Mesothelial cell of epicardium (in vitro differentiated cells): Measurements from ENCODE around the gene LEMD2. TPM values are rescaled to one million over a fixed set of nuclear protein-coding genes. Genes with fewer than 3 reads are reported as not detected.

Experiments used
- DNase-seq, 2 experiments: peaks; one replicate each; pipeline ENCODE4 v3.0.0; 2021; ENCODE audit warnings: low spot score in 2 of 2; ENCODE audit not compliant: unreplicated experiment in 2 of 2
- H3K27ac Mint-ChIP-seq: 2 replicates; pipeline ENCODE4 v1.8.0; 2021; ENCODE audit warnings: mixed read lengths
- H3K27me3 Mint-ChIP-seq: 2 replicates; pipeline ENCODE4 v1.8.0; 2021; ENCODE audit warnings: low read depth, mixed read lengths
- H3K36me3 Mint-ChIP-seq: 2 replicates; pipeline ENCODE4 v1.8.0; 2021; ENCODE audit warnings: mixed read lengths
- H3K4me1 Mint-ChIP-seq: 2 replicates; pipeline ENCODE4 v1.8.0; 2021; ENCODE audit warnings: mixed read lengths
- H3K4me3 Mint-ChIP-seq: 2 replicates; pipeline ENCODE4 v1.8.0; 2021; ENCODE audit warnings: mild to moderate bottlenecking, moderate library complexity, mixed read lengths
- H3K9me3 Mint-ChIP-seq: 2 replicates; pipeline ENCODE4 v1.8.0; 2021; ENCODE audit warnings: mixed read lengths
- total RNA-seq: library from RNA; stranded (reverse); gene quantifications from 3 replicates; pipeline ENCODE4 v1.2.1, GENCODE V29; 2021
- TF ChIP-seq, protein P1 (sequence below): fragments of 200-600 bp; sonication (generic); IDR thresholded peaks from one replicate; pipeline ENCODE4 v1.5.0; 2021; ENCODE audit warnings: antibody characterized with exemption; ENCODE audit not compliant: unreplicated experiment

Gene LEMD2
- total RNA-seq, 1 donor from 2014 or later = 85.3 TPM

GRCh38 chr6:33758815-33759216 is 30.1 kb downstream of the LEMD2 start:
- Mint-ChIP-seq H3K27me3 (no peaks in the 10 kb centered on the region), H3K9me3 (no peaks in the 10 kb centered on the region), H3K36me3 (no peaks in the 10 kb centered on the region), H3K4me3 (no peak overlapping the region), H3K27ac (no peak overlapping the region), H3K4me1 (peaks cover 23% of the 10 kb centered on the region)
- DNase-seq = no peak
- TF ChIP-seq, protein P1, sequence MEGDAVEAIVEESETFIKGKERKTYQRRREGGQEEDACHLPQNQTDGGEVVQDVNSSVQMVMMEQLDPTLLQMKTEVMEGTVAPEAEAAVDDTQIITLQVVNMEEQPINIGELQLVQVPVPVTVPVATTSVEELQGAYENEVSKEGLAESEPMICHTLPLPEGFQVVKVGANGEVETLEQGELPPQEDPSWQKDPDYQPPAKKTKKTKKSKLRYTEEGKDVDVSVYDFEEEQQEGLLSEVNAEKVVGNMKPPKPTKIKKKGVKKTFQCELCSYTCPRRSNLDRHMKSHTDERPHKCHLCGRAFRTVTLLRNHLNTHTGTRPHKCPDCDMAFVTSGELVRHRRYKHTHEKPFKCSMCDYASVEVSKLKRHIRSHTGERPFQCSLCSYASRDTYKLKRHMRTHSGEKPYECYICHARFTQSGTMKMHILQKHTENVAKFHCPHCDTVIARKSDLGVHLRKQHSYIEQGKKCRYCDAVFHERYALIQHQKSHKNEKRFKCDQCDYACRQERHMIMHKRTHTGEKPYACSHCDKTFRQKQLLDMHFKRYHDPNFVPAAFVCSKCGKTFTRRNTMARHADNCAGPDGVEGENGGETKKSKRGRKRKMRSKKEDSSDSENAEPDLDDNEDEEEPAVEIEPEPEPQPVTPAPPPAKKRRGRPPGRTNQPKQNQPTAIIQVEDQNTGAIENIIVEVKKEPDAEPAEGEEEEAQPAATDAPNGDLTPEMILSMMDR = no peak

GRCh38 chr6:33757906-33758305 is 31.0 kb downstream of the LEMD2 start:
- TF ChIP-seq, protein P1 = no peak
- peaks cover 23% of the 10 kb centered on the region for H3K4me1 Mint-ChIP-seq
- H3K4me3 Mint-ChIP-seq = no peak overlapping the region
- H3K9me3 Mint-ChIP-seq = no peaks in the 10 kb centered on the region
- DNase-seq = no peak
- H3K27me3 Mint-ChIP-seq = no peaks in the 10 kb centered on the region
- H3K27ac Mint-ChIP-seq = no peak overlapping the region
- H3K36me3 Mint-ChIP-seq = no peaks in the 10 kb centered on the region

GRCh38 chr6:33757113-33757512 is 31.8 kb downstream of the LEMD2 start:
- Mint-ChIP-seq H3K36me3 (no peaks in the 10 kb centered on the region), H3K9me3 (no peaks in the 10 kb centered on the region), H3K27ac (no peak overlapping the region), H3K4me1 (peaks cover 24% of the 10 kb centered on the region), H3K4me3 (no peak overlapping the region), H3K27me3 (no peaks in the 10 kb centered on the region)
- TF ChIP-seq, protein P1 = no peak
- DNase-seq = no peak

DNA sequence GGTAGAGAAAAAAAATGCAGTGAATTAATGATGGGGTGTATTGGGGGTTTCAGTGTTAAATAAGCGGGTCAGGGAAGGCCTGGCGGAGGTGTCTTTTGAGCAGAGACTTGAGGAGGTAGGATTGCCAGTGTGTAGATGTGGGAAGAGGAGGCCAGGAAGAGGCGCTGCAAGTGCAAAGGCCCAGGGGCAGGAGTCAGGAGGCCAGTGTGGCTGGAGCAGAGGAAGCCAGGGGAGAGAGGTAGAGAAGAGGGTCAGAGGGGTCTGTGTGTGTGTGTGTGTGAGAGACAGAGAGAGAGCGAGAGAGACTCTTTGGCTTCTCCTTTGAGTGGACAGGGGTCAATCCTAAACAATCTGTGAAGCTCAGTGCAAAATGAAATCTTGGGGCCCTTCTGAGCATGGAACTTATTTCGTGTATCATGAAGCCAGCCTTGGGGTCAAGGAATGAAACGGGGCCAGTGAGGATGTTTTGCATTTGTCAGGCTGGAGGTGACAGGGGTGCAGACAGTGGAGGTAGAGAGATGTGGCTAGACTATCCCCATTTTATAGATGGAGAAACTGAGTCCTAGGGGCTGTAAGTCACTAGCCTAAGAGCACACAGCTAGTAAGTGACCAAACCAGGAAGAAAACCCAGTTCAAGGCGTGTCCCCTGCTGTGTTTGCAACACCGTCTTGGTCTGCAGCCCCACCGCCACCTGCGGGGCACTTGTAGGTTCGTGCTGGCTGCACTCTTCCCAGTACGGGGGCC is 32.5 kb downstream of the LEMD2 start:
- no peaks in the 10 kb centered on the region for H3K36me3 Mint-ChIP-seq
- H3K9me3 Mint-ChIP-seq = no peaks in the 10 kb centered on the region
- no peak overlapping the region for H3K27ac Mint-ChIP-seq
- H3K27me3 Mint-ChIP-seq = no peaks in the 10 kb centered on the region
- H3K4me3 Mint-ChIP-seq = no peak overlapping the region
- TF ChIP-seq, protein P1 = no peak
- H3K4me1 Mint-ChIP-seq = peaks cover 27% of the 10 kb centered on the region
- DNase-seq = no peak

GRCh38 chr6:33755070-33755869 is 33.7 kb downstream of the LEMD2 start:
- no peaks in the 10 kb centered on the region for H3K9me3 Mint-ChIP-seq
- TF ChIP-seq, protein P1 = no peak
- peaks cover 23% of the 10 kb centered on the region for H3K4me1 Mint-ChIP-seq
- no peak overlapping the region for H3K4me3 Mint-ChIP-seq
- H3K27ac Mint-ChIP-seq = no peak overlapping the region
- no peaks in the 10 kb centered on the region for H3K36me3 Mint-ChIP-seq
- no peaks in the 10 kb centered on the region for H3K27me3 Mint-ChIP-seq
- DNase-seq = no peak
